HCT116 (cell line): ENCODE results near the gene CHST11. TPM values are rescaled to one million over a fixed set of nuclear protein-coding genes. Genes with fewer than 3 reads are reported as not detected.

Experiments
- ATAC-seq: fragments of 200-7000 bp; cut with Tn5 transposase; 2 replicates; pipeline ENCODE4 v1.9.1; 2020; ENCODE audit warnings: mild to moderate bottlenecking, moderate library complexity
- BruUV-seq: library from RNA; stranded (reverse); fragments of 400-500 nt; replicated peaks from 2 replicates; lab custom pipeline; 2021; lab: Mats Ljungman, UMichigan
- CTCF ChIA-PET: fragments of 300-600 bp; sonication (Branson Sonifier 250); formaldehyde crosslinking; loops from one replicate; lab custom pipeline; 2021; ENCODE audit warnings: antibody characterized with exemption; lab: Charles Lee
- POLR2A ChIA-PET: fragments of 300-600, 350-600 bp; sonication (Branson Sonifier 250); formaldehyde crosslinking; loops from one replicate; lab custom pipeline; 2021; ENCODE audit warnings: antibody characterized with exemption; lab: Charles Lee
- RAD21 ChIA-PET, 2 experiments: fragments of 300-600 bp; sonication (Branson Sonifier 250); formaldehyde crosslinking; loops; one replicate each; lab custom pipeline; 2023; ENCODE audit warnings: low total read pairs in 2 of 2; ENCODE audit not compliant: uncharacterized antibody in 2 of 2, unreplicated experiment in 2 of 2, low non-redundant PET in 1 of 2; lab: Charles Lee
- DNase-seq: peaks from one replicate; pipeline ENCODE4 v3.0.0-alpha.2; 2010; ENCODE audit warnings: low read depth, low spot score
- H2AFZ ChIP-seq: fragments of 200-600 bp; shearing (Covaris generic), sonication (generic); 2 replicates; pipeline ENCODE4 v1.6.1; 2017; ENCODE audit warnings: low read depth, mixed run types, mixed read lengths, antibody characterized with exemption, low read length; ENCODE audit not compliant: poor library complexity, severe bottlenecking
- H3K27ac ChIP-seq: 2 replicates; pipeline ENCODE4 v1.5.1; 2012; ENCODE audit warnings: low read depth, low read length
- H3K27me3 ChIP-seq: fragments of 200-600 bp; sonication (generic); 2 replicates; pipeline ENCODE4 v1.6.1; 2016; ENCODE audit warnings: mixed run types, low read length, mixed read lengths; ENCODE audit not compliant: insufficient read depth
- H3K36me3 ChIP-seq, 2 experiments: fragments of 200-500 bp in 1 of 2; fragments of 200-600 bp in 1 of 2; sonication (Bioruptor generic) in 1 of 2; sonication (generic) in 1 of 2; 2 replicates each; pipeline versions ENCODE4 v1.5.1 to v1.6.1; 2014 to 2016; ENCODE audit warnings: low read length in 2 of 2, inconsistent platforms in 1 of 2, mixed read lengths in 1 of 2, mixed run types in 1 of 2; ENCODE audit not compliant: insufficient read depth in 2 of 2, control insufficient read depth in 1 of 2
- H3K4me1 ChIP-seq, 2 experiments: fragments of 200-600 bp in 1 of 2; sonication (generic) in 1 of 2; 2 replicates each; pipeline versions ENCODE4 v1.5.1 to v1.6.1; 2012 to 2017; ENCODE audit warnings: low read length in 2 of 2, inconsistent platforms in 1 of 2, mild to moderate bottlenecking in 1 of 2, mixed read lengths in 1 of 2, mixed run types in 1 of 2, moderate library complexity in 1 of 2; ENCODE audit not compliant: insufficient read depth in 2 of 2, control insufficient read depth in 1 of 2
- H3K4me2 ChIP-seq: fragments of 200-600 bp; sonication (generic); 2 replicates; pipeline ENCODE4 v1.6.1; 2017; ENCODE audit warnings: mixed run types, low read length, mixed read lengths
- H3K4me3 ChIP-seq, 2 experiments: fragments of 200-600 bp in 1 of 2; sonication (generic) in 1 of 2; replicated peaks in 1 of 2; 2 replicates each; pipeline ENCODE4 v1.5.1; 2011 to 2016; ENCODE audit warnings: low read length in 2 of 2, control low read depth in 1 of 2, low read depth in 1 of 2, mild to moderate bottlenecking in 1 of 2, mixed read lengths in 1 of 2, mixed run types in 1 of 2
- H3K79me2 ChIP-seq: fragments of 200-600 bp; sonication (generic); 2 replicates; pipeline ENCODE4 v1.6.1; 2017; ENCODE audit warnings: mild to moderate bottlenecking, mixed run types, low read length, moderate library complexity, mixed read lengths; ENCODE audit not compliant: insufficient read depth
- H3K9ac ChIP-seq: fragments of 200-600 bp; sonication (generic); 2 replicates; pipeline ENCODE4 v1.6.1; 2016; ENCODE audit warnings: low read length, mixed read lengths
- H3K9me2 ChIP-seq: fragments of 200-600 bp; sonication (generic), shearing (Covaris generic); 2 replicates; pipeline ENCODE4 v1.6.1; 2017; ENCODE audit warnings: mixed run types, mild to moderate bottlenecking, moderate library complexity; ENCODE audit not compliant: insufficient read depth
- H3K9me3 ChIP-seq, 2 experiments: fragments of 200-500 bp in 1 of 2; fragments of 200-600 bp in 1 of 2; sonication (Bioruptor generic) in 1 of 2; sonication (generic) in 1 of 2; 2 replicates each; pipeline ENCODE4 v1.6.1; 2014 to 2017; ENCODE audit warnings: low read length in 2 of 2, mixed read lengths in 2 of 2, inconsistent platforms in 1 of 2, low read depth in 1 of 2, mild to moderate bottlenecking in 1 of 2, mixed run types in 1 of 2, moderate library complexity in 1 of 2; ENCODE audit not compliant: control insufficient read depth in 1 of 2, insufficient read depth in 1 of 2
- H4K20me1 ChIP-seq: fragments of 200-600 bp; sonication (generic), shearing (Covaris generic); 2 replicates; pipeline ENCODE4 v1.6.1; 2017; ENCODE audit warnings: mixed run types, mild to moderate bottlenecking, moderate library complexity; ENCODE audit not compliant: insufficient read depth
- CBX3 ChIP-seq: IDR thresholded peaks from 2 replicates; pipeline ENCODE4 v1.6.1; 2012; ENCODE audit warnings: low read depth
- EZH2phosphoT487 ChIP-seq: fragments of 200-600 bp; IDR thresholded peaks from 2 replicates; pipeline ENCODE4 v1.6.1; 2018; ENCODE audit warnings: antibody characterized with exemption, borderline replicate concordance
- POLR2AphosphoS5 ChIP-seq: IDR thresholded peaks from 2 replicates; pipeline ENCODE4 v1.6.1; 2011; ENCODE audit warnings: mild to moderate bottlenecking, low read depth, low read length, moderate library complexity
- SIN3A ChIP-seq: IDR thresholded peaks from 2 replicates; pipeline ENCODE4 v1.6.1; 2012; ENCODE audit warnings: low read depth
- SP1 ChIP-seq: IDR thresholded peaks from 2 replicates; pipeline ENCODE4 v1.6.1; 2012; ENCODE audit warnings: low read depth
- SRF ChIP-seq: IDR thresholded peaks from 2 replicates; pipeline ENCODE4 v1.6.1; 2012; ENCODE audit warnings: low read depth
- TCF7L2 ChIP-seq: IDR thresholded peaks from 2 replicates; pipeline ENCODE4 v1.7.0; 2011; ENCODE audit warnings: borderline replicate concordance, inconsistent platforms; ENCODE audit not compliant: insufficient read depth, insufficient read length; ENCODE audit errors: extremely low read depth
- YY1 ChIP-seq: IDR thresholded peaks from 2 replicates; pipeline ENCODE4 v1.6.1; 2011; ENCODE audit warnings: low read length, low read depth, moderate library complexity, mild to moderate bottlenecking; ENCODE audit not compliant: insufficient replicate concordance; ENCODE audit errors: extremely low read depth
- ZNF274 ChIP-seq: fragments of 200-500 bp; sonication (Bioruptor generic); IDR thresholded peaks from 2 replicates; pipeline ENCODE4 v1.6.1; 2014; ENCODE audit warnings: mild to moderate bottlenecking, low read depth, low read length, inconsistent platforms
- intact Hi-C: fragments of 100-400 bp; cut with micrococcal nuclease; formaldehyde crosslinking; loops from 2 replicates; pipeline ENCODE4 v1.10.0; 2022
- total RNA-seq: library from RNA; stranded (reverse); gene quantifications from one replicate; pipeline ENCODE4 v1.2.1, GENCODE V29; 2021; ENCODE audit not compliant: unreplicated experiment
- TF ChIP-seq, protein P1 (sequence below): IDR thresholded peaks from 2 replicates; pipeline ENCODE4 v1.6.1; 2012
- TF ChIP-seq, protein P2 (sequence below): IDR thresholded peaks from 2 replicates; pipeline ENCODE4 v1.6.1; 2012; ENCODE audit warnings: low read depth

CHST11 gene
- total RNA-seq, 1 experiment from 2014 or later, result 10.1 TPM

DNA sequence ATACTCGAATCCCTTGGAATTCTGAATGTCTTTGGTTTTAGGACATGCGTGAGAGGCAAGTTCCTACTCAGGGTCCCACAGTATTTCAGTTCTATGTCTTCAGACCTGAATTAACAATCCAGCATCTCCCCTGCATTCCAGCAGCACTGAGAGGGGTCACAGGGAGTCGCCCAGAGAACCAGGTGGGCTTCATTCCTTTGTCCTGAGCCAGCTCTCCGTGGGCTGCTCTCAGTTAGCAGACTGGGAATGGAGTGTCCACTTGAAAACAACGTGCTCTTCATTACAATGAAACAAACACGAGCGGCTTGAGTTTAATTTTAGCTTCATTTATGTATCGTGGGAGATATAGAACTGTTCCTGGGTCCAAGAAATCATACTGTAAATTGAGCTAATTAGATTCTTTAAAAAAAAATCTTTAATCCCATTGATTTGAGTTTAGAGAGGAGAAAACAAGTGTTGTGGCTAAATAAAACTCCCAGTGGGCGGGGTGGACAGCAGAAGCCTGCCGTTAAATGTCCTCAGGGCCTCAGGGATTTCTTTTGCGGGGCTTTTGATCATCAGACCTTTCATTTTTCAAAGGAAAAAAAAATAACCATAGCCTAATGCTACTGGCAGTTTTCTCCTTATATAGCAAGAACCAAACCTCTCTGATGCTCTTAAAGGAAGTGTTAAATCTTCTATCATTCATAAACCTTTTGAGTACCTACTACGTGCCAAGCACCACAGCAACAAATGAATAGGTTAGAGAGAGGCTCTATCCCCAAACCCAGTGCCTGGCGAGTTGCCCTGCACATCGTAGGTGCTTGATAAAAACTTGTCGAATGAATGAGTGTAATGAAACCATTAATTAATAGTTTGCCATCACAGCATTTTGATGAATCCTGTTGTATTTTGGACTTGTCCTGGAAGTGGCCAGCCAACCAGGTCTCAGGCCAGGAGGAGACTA lies 140.4 kb downstream of the CHST11 start:
- no peak for ATAC-seq
- no peak overlapping the region for H3K4me3 ChIP-seq
- H3K79me2 ChIP-seq, result no peaks in the 10 kb centered on the region
- no peaks in the 10 kb centered on the region for H3K9me2 ChIP-seq
- H2AFZ ChIP-seq, result no peak overlapping the region
- no peaks in the 10 kb centered on the region for H4K20me1 ChIP-seq
- RAD21 ChIA-PET, result no interaction called here
- H3K9ac ChIP-seq, result no peak overlapping the region
- no TSS peak for BruUV-seq
- H3K4me2 ChIP-seq, result peak overlapping the region; percentile 53
- intact Hi-C loops, result no loop called here
- POLR2A ChIA-PET, result no interaction called here
- no peaks in the 10 kb centered on the region for H3K36me3 ChIP-seq
- TF ChIP-seq YY1 (no peak), TCF7L2 (peak; percentile 60)
- no peak for DNase-seq
- H3K4me1 ChIP-seq, result peaks cover 17 to 49% of the 10 kb centered on the region in 2 experiments
- CTCF ChIA-PET, result no interaction called here
- no peak overlapping the region for H3K27ac ChIP-seq
- H3K27me3 ChIP-seq, result no peaks in the 10 kb centered on the region
- no peaks in the 10 kb centered on the region for H3K9me3 ChIP-seq

DNA sequence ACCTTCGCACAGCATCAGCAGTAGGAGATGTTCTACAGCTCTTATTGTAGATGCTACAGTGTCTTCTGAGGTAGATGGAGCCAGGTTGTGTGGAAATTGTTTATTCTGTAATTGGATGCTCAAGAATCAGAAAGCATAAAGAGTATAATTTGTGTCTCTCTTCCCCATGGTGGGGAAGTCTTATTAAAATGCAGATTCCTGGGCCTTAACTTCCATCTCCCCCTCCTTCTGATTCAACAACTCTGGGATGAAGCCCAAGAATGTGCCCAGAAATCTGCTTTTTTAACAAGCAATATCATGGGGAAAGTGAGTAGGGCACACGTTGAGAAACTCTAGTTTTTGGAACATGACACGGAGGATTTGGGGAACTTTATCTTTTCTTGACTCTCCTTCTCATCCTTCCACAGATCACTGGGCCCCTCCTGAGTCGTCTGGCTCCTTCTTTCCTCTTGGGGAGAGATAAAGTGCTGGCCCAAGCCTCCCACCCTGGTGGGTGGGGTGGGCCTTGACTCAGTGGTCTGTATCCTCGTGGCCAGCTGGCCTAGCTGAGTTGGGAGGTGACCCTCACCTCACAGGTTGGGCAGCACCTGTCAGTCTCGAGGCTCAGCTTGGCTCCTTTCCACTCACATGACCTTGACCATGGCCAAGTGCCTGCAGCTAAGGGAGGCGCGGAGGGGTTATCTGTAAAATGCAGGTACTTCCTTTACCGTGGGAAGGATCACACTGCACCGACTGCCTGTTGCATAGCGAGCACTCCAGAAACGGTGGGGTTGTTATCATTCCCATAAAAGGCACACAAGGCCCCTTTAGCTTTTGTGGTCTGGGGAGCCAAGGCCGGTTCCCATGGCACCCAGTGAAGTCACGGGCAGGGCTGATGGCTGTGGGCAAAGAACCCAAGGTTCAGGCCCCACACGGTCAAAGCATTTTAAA lies 141.9 kb downstream of the CHST11 start:
- CTCF ChIA-PET, result no interaction called here
- H3K79me2 ChIP-seq, result no peaks in the 10 kb centered on the region
- BruUV-seq, result no TSS peak
- TF ChIP-seq CBX3 (no peak), ZNF274 (no peak), SIN3A (no peak), EZH2phosphoT487 (no peak), TCF7L2 (no peak), SRF (no peak), POLR2AphosphoS5 (no peak), SP1 (no peak)
- TF ChIP-seq, protein P1, sequence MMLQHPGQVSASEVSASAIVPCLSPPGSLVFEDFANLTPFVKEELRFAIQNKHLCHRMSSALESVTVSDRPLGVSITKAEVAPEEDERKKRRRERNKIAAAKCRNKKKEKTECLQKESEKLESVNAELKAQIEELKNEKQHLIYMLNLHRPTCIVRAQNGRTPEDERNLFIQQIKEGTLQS, result no peak
- TF ChIP-seq, protein P2, sequence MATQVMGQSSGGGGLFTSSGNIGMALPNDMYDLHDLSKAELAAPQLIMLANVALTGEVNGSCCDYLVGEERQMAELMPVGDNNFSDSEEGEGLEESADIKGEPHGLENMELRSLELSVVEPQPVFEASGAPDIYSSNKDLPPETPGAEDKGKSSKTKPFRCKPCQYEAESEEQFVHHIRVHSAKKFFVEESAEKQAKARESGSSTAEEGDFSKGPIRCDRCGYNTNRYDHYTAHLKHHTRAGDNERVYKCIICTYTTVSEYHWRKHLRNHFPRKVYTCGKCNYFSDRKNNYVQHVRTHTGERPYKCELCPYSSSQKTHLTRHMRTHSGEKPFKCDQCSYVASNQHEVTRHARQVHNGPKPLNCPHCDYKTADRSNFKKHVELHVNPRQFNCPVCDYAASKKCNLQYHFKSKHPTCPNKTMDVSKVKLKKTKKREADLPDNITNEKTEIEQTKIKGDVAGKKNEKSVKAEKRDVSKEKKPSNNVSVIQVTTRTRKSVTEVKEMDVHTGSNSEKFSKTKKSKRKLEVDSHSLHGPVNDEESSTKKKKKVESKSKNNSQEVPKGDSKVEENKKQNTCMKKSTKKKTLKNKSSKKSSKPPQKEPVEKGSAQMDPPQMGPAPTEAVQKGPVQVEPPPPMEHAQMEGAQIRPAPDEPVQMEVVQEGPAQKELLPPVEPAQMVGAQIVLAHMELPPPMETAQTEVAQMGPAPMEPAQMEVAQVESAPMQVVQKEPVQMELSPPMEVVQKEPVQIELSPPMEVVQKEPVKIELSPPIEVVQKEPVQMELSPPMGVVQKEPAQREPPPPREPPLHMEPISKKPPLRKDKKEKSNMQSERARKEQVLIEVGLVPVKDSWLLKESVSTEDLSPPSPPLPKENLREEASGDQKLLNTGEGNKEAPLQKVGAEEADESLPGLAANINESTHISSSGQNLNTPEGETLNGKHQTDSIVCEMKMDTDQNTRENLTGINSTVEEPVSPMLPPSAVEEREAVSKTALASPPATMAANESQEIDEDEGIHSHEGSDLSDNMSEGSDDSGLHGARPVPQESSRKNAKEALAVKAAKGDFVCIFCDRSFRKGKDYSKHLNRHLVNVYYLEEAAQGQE, result no peak

More for the DNA sequence above, 141.9 kb downstream of the CHST11 start:
- peaks cover 30 to 63% of the 10 kb centered on the region in 2 experiments for H3K4me1 ChIP-seq
- DNase-seq (no peak), ATAC-seq (no peak)
- ChIA-PET POLR2A (no interaction called here), RAD21 (no interaction called here)
- no peaks in the 10 kb centered on the region for H4K20me1 ChIP-seq
- H2AFZ ChIP-seq, result no peak overlapping the region
- H3K9me2 ChIP-seq, result no peaks in the 10 kb centered on the region
- no peaks in the 10 kb centered on the region for H3K9me3 ChIP-seq
- H3K36me3 ChIP-seq, result no peaks in the 10 kb centered on the region
- H3K27ac ChIP-seq, result no peak overlapping the region
- no peak overlapping the region for H3K4me2 ChIP-seq
- no peaks in the 10 kb centered on the region for H3K27me3 ChIP-seq
- H3K9ac ChIP-seq, result no peak overlapping the region
- intact Hi-C loops, result no loop called here
- no peak overlapping the region for H3K4me3 ChIP-seq
